Midbrain (tissue), 1 donor: Measurements from ENCODE around the gene HCFC1.

Source experiments
- DNase-seq: peaks from one replicate; lab custom pipeline; 2025; lab: John Stamatoyannopoulos, UW

The HCFC1 gene

GRCh38 chrX:153903238-153903980, 68.2 kb downstream of the HCFC1 start:
- DNase-seq: no peak

- no peak for DNase-seq
These were observed 69.2 kb downstream of the HCFC1 start for GRCh38 chrX:153902385-153902784.

- no peak for DNase-seq
These were observed 69.9 kb downstream of the HCFC1 start for GRCh38 chrX:153901753-153902140.

GRCh38 chrX:153900831-153901752, 70.5 kb downstream of the HCFC1 start:
- no peak for DNase-seq

GRCh38 chrX:153897899-153898298, 73.7 kb downstream of the HCFC1 start:
- DNase-seq: no peak
